Body of pancreas (tissue), 4 donors: Measurements from ENCODE around the gene UGT1A4.

ENCODE experiments used
- CTCF ChIP-seq, 7 experiments: fragments of 450-650 bp in 4 of 7; fragments of 200-600 bp in 3 of 7; sonication (generic) in 3 of 7; IDR thresholded peaks; one replicate each; pipeline ENCODE4 v1.5.1; 2016 to 2019; ENCODE audit warnings: antibody characterized with exemption in 7 of 7
- POLR2A ChIP-seq, 3 donors: fragments of 450-650 bp; IDR thresholded peaks; one replicate each; pipeline ENCODE4 v1.6.1; 2016; ENCODE audit warnings: antibody characterized with exemption in 3 of 3, mild to moderate bottlenecking in 2 of 3

DNA sequence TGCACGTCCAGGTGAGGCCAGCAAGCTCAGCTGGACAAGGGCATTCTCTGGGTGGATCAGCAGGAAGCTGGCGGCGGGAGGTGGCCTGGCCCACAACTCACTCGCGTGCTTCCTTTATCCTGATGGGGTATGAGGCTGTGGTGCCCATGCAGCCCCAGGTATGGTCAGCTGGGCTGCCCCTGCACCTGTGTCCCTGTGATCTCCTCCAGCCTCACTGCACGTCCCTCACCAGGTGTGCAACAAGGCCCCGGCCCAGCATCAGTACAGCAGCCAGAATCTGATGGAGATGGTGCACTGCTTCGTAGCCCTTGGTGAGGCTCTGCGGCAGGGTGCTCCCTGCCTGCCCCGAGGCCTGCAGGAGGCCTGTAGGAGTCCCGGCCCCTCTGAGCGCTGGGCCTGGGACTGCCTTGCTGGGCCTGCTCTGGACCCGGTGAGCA lies 77.2 kb downstream of the UGT1A4 start:
- TF ChIP-seq POLR2A (IDR thresholded peaks at IDR 0.05): no peak
- TF ChIP-seq CTCF (IDR thresholded peaks at IDR 0.05): no peak
